ENCODE data around the gene DLGAP4.

Gene DLGAP4

DNA sequence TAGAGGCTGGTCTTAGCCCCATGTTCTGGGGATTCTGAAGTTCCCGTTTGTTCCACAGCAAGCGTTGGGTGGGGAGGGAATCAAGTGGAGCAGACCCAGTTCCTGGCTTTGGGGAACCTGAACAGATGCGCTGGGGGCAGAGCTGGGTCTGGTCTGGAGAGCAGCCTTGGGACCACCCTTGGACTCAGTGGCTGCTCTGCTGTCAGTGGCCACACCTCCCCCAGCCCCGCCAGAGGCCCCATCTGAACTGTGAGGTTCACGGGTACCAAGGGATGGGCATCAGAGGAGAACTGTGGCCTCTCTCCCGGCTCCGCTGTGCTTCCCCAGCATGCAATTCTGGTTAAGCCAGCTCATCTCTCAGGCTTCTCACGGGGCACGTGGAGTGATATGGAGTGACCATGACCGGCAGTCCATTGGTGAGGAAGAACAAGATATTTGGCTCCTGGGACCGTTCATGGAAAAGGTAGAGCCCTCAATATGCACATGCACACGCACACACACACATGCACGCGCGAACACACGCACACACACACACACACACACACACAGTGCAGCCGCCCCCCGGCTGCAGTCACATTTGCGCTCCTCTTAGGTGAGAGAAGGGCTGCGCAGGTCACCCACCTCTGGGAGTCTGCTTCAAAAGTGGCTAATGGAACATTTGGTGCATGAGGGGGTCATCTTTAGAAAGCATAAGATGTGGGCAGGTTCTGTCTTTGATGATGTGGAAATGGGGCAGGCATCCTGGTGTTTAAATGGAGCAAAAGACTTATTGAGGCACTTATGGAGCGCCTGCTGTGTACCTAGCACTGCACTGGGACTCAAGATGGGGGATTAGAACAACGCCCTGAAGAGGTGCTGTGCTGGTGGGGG is 6.0 kb downstream of the DLGAP4 start:
- FAIRE-seq (no peak), DNase-seq (ENCODE audit: insufficient read length) (peak; percentile 8)
- TF ChIP-seq POLR2AphosphoS5 (IDR thresholded peaks at IDR 0.05; ENCODE audit: low read depth, low read length) (no peak), POLR2A (IDR thresholded peaks at IDR 0.05; ENCODE audit: low read depth, low read length) (no peak), TAF1 (IDR thresholded peaks at IDR 0.05; ENCODE audit: borderline replicate concordance, low read depth, low read length) (no peak)

DNA sequence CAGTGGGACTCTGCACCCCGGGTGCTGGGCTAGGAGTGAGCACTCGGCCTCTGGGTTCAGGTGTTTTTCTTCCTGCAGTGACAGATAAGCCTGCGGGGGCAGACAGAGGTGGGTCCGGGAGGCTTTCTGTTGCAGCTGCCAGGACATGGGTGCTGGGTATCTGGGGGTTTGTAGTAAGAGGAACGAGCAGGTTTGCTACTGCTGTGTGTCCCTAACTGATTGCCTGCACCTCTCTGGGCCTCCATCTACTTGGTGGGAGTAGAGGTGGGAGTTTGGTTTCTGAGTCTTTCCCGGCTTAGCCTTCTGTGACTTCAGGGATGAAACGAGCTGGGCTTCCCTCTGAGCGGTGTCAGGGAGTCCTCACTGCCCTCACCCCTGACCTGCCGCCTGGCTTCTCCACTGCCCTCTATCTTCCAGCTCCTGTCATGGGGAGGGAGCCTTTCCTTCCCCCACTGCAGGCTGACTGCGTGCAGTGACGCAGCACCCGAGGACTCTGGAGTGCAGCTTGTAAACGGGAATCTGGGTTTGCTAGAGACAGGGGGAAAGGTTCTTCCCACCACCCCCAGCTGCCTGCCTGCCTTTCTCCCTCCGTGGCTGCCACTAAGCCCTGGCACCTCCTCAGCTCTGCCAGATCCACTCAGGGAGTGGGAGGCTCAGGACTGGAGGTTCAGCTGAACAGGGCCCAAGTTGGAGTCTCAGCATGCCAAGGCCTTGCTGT is 6.7 kb downstream of the DLGAP4 start:
- FAIRE-seq (no peak), DNase-seq (ENCODE audit: insufficient read length) (peak; percentile 13)
- TF ChIP-seq POLR2AphosphoS5 (IDR thresholded peaks at IDR 0.05; ENCODE audit: low read depth, low read length), result no peak
- no peak for TF ChIP-seq TAF1 (IDR thresholded peaks at IDR 0.05; ENCODE audit: borderline replicate concordance, low read depth, low read length)
- TF ChIP-seq POLR2A (IDR thresholded peaks at IDR 0.05; ENCODE audit: low read depth, low read length), result no peak

DNA sequence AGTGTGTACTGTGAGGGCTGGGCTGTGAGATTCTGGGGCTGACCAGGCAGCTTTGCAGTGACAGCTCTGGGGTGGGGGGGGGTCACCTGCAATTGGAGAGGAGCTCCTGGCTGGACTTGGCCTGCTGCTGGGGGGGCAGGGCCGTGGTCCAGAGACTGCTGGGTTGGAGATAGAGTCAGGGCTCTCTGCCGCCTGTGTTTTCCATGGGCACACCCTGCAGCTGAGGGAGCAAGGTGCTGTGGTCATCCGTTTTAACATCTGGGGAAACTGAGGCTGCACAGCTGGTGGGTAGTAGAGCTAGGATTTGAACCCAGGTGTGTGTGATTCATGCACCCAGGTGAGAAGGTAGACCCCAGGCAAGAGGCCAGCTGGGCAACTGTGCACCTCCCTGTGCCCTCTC is 7.3 kb downstream of the DLGAP4 start:
- DNase-seq (ENCODE audit: insufficient read length) (peak; percentile 4), FAIRE-seq (no peak)
- no peak for TF ChIP-seq POLR2AphosphoS5 (IDR thresholded peaks at IDR 0.05; ENCODE audit: low read depth, low read length)
- no peak for TF ChIP-seq POLR2A (IDR thresholded peaks at IDR 0.05; ENCODE audit: low read depth, low read length)

DNA sequence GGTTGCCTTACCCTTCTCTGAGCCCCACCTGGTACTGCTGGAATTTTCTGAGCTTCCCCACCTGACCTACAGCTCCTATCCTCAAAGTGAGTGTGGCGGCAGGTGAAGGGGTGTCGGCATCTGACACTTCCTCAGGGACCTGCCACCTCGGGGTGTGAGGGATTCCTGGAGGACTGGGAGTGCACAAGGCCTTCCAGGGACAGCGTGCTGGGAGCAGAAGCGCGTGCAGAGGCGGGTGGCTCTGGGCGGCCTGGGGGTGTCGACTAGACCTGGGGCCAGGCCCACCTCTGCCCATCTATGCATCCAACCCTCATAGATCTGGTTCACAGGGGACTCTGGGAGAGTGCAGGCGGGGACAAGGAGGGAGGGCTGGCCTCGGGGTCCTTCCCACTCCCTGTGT is 7.8 kb downstream of the DLGAP4 start:
- no peak for TF ChIP-seq TAF1 (IDR thresholded peaks at IDR 0.05; ENCODE audit: borderline replicate concordance, low read depth, low read length)
- no peak for TF ChIP-seq POLR2AphosphoS5 (IDR thresholded peaks at IDR 0.05; ENCODE audit: low read depth, low read length)
- no peak for TF ChIP-seq POLR2A (IDR thresholded peaks at IDR 0.05; ENCODE audit: low read depth, low read length)
- DNase-seq (ENCODE audit: insufficient read length) (peak; percentile 13), FAIRE-seq (no peak)

DNA sequence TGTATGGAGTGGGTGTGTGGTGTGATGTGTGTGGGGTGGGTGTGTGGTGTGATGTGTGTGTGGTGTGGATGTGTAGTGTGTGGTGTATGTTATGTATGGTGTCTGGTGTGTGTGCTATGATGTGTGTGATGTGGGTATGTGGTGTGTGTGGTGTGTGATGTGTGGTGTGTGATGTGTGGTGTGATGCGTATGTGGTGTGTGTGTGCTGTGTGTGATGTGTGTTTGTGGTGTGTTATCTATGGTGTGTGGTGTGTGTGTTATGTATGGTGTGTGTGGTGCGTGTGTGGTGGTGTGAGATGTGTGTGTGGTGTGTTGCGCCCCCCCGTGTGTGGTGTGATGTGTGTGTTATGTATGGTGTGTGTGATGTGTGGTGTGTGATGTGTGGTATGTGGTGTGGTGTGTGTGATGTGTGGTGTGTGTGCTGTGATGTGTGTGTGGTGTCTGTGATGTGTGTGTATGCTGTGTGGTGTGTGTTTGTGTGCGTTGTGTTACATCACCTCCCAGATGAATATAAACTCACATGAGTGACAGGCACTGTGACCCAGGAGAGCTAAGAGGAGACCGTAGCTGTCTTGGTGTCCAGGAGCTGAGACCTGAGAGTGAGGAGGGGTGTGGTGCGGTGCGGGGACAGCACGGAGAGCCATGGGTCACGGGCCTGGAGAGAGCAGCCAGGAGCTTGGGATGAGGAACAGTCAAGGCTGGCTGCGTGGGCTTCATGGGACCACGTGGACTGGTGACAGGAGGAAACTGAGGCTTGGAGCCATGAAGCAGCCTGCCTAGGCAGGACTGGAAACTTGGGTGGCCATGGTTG is 8.8 kb downstream of the DLGAP4 start:
- DNase-seq (ENCODE audit: insufficient read length), result peak; percentile 5
- TF ChIP-seq TAF1 (IDR thresholded peaks at IDR 0.05; ENCODE audit: borderline replicate concordance, low read depth, low read length) (no peak), POLR2A (IDR thresholded peaks at IDR 0.05; ENCODE audit: low read depth, low read length) (no peak), POLR2AphosphoS5 (IDR thresholded peaks at IDR 0.05; ENCODE audit: low read depth, low read length) (no peak)
- no peak for FAIRE-seq

DNA sequence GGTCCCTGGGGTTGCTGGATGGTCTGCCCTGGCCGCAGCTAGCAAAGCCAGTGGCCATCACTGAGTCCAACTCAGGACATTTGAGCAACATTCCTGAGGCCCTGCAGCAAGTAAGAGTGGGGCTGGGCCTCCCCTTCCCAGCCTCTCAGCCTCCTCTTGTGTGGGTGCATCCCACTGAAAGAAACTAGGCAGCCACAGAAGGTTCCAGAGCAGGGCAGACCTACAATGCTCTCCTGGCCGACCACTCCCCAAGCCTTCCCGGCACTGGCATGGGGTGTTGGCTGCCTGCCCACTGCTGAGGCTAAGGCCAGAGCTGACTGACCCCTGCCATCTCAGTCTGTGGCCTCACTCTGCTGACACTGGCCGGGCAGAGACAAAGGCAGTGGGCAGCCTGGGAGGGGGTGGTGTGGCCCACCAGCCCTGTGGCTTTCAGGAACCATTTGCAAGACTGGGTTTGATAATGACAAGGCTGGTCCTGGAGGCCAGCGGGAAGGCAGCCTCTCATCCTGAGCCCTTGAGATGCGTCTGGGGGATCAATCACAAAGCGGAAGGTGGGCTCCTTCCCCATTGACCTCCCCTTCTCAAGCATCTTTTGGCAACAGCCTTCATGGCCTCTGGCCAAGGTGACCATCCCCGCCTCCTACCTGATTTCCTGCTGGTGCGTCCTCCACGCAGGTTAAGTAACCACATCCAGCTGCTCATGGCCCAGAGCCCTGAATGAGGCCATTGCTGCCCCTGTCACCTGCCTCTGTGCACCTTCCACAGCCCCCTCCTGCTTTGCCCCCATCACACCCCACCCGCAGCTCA is 9.6 kb downstream of the DLGAP4 start:
- TF ChIP-seq POLR2A (IDR thresholded peaks at IDR 0.05; ENCODE audit: low read depth, low read length), result no peak
- no peak for TF ChIP-seq POLR2AphosphoS5 (IDR thresholded peaks at IDR 0.05; ENCODE audit: low read depth, low read length)
- no peak for TF ChIP-seq TAF1 (IDR thresholded peaks at IDR 0.05; ENCODE audit: borderline replicate concordance, low read depth, low read length)
- DNase-seq (ENCODE audit: insufficient read length), result peak; percentile 8

DNA sequence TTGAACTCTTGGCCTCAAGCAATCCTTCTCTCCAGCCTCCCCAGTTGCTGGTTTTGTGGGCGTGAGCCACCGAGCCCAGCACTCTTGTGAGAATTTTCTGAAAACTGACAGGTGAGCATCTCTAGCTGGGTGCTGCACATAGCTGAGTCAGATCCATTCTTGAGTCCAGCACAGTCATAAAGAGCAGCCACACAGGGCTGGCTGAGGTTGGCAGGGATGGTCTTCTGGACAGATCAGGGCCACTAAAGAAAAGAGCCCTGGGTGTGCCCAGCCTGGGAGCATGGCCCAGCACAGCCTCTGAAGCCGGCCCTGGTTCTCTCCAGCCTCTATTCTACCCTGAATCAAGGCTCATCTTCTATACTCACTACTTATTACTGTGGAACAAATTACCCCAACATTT is 11.5 kb downstream of the DLGAP4 start:
- FAIRE-seq (no peak), DNase-seq (ENCODE audit: insufficient read length) (peak; percentile 5)

More for the DNA sequence above, 9.6 kb downstream of the DLGAP4 start:
- FAIRE-seq, result no peak

DNA sequence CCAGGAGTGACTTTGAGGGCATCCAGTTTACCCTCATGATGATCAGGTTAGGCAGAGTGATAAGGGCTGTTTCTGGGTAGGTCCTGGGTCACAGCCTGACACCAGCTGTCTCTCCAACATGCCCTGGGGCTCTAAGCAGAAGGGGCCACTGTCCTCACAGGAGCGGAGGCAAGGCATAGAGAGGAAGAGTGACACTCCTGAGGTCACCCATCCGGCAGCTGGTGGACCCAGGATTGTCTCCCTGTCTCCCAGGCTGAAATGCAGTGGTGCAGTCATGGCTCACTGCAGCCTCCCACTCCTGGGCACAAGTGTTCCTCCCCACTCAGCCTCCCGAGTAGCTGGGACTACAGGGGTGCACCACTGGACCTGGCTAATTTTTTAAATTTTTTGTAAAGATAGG is 12.0 kb downstream of the DLGAP4 start:
- FAIRE-seq (no peak), DNase-seq (ENCODE audit: insufficient read length) (no peak)
- no peak for TF ChIP-seq POLR2AphosphoS5 (IDR thresholded peaks at IDR 0.05; ENCODE audit: low read depth, low read length)
- no peak for TF ChIP-seq POLR2A (IDR thresholded peaks at IDR 0.05; ENCODE audit: low read depth, low read length)
- no peak for TF ChIP-seq TAF1 (IDR thresholded peaks at IDR 0.05; ENCODE audit: borderline replicate concordance, low read depth, low read length)

More for the DNA sequence above, 11.5 kb downstream of the DLGAP4 start:
- TF ChIP-seq POLR2A (IDR thresholded peaks at IDR 0.05; ENCODE audit: low read depth, low read length) (no peak), TAF1 (IDR thresholded peaks at IDR 0.05; ENCODE audit: borderline replicate concordance, low read depth, low read length) (no peak), POLR2AphosphoS5 (IDR thresholded peaks at IDR 0.05; ENCODE audit: low read depth, low read length) (no peak)

DNA sequence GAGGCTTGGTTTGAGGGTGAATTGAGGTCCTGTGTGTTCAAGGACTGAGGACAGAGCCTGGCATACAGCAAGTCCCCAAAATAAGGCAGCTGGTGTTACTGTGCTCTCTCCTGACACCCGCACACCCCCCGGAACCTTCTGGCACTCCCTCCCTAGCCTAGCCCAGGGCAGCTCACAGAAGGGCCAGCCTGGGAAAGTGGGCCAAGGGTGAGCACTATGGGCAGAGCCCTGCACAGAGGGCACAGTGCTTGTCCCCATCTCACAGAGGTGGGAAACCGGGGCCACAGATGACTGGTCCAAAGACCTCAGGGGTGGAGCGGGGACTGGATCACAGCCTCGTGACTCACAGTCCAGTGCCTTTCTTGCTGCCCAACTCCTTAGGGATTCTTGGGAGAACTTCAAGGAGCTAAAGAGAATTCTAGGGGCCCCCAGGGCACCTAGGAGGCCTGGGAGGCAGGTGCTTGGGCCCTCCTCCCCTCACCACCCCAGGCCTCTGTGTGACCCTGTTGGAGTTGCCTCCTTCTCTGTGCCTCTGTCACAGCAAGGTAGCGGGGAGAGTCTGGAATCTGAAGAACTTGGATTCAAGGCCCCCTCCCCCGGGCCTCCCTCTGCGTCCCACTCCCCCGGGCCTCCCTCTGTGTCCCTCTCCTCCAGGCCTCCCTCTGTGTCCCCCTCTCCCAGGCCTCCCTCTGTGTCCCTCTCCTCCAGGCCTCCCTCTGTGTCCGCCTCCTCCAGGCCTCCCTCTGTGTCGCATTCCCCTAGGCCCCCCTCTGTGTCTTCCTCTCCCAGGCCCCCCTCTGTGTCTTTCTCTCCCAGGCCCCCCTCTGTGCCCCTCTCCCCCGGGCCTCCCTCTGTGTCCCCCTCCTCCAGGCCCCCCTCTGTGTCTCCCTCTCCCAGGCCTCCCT is 13.5 kb downstream of the DLGAP4 start:
- TF ChIP-seq TAF1 (IDR thresholded peaks at IDR 0.05; ENCODE audit: borderline replicate concordance, low read depth, low read length) (no peak), POLR2AphosphoS5 (IDR thresholded peaks at IDR 0.05; ENCODE audit: low read depth, low read length) (no peak), POLR2A (IDR thresholded peaks at IDR 0.05; ENCODE audit: low read depth, low read length) (no peak)
- no peak for FAIRE-seq
- no peak for DNase-seq (ENCODE audit: insufficient read length)
